Tibial artery (tissue), 4 donors: Measurements from ENCODE around the gene SCRN1.

ENCODE experiments used
- DNase-seq, 2 donors: peaks; one replicate each; pipeline ENCODE4 v3.0.0-alpha.2; 2019
- H3K27ac ChIP-seq, 2 donors: fragments of 200-600 bp; sonication (generic) in 1 of 2; 1 replicate in 1 of 2; 2 replicates in 1 of 2; pipeline ENCODE4 v1.5.1; 2018 to 2019; ENCODE audit warnings: mild to moderate bottlenecking in 1 of 2
- H3K27me3 ChIP-seq, 2 donors: fragments of 200-600 bp; sonication (generic) in 1 of 2; one replicate each; pipeline versions ENCODE4 v1.5.1 to v1.6.0; 2016 to 2019
- H3K36me3 ChIP-seq, 3 donors: fragments of 200-600 bp; sonication (generic) in 2 of 3; one replicate each; pipeline ENCODE4 v1.5.1; 2016 to 2019; ENCODE audit warnings: mild to moderate bottlenecking in 2 of 3
- H3K4me1 ChIP-seq, 4 donors: fragments of 200-600 bp; sonication (generic) in 2 of 4; 1 replicate in 3 of 4; 2 replicates in 1 of 4; pipeline ENCODE4 v1.5.1; 2016 to 2019
- H3K4me3 ChIP-seq, 2 donors: fragments of 200-600 bp; sonication (generic) in 1 of 2; 1 replicate in 1 of 2; 2 replicates in 1 of 2; pipeline ENCODE4 v1.5.1; 2018 to 2019; ENCODE audit warnings: mild to moderate bottlenecking in 2 of 2
- H3K9me3 ChIP-seq, 3 donors: fragments of 200-600 bp; sonication (generic) in 1 of 3; one replicate each; pipeline ENCODE4 v1.5.1; 2016 to 2019
- intact Hi-C: fragments of 100-400 bp; cut with DNase I; formaldehyde crosslinking; loops from one replicate; pipeline ENCODE4 v1.15.0; 2023; ENCODE audit warnings: low total_unique reads
- TF ChIP-seq, protein P1 (sequence below), 2 experiments: fragments of 200-600 bp in 1 of 2; fragments of 450-650 bp in 1 of 2; IDR thresholded peaks; one replicate each; pipeline ENCODE4 v1.5.1; 2017 to 2019; ENCODE audit warnings: antibody characterized with exemption in 2 of 2, mild to moderate bottlenecking in 1 of 2, moderate library complexity in 1 of 2

SCRN1 gene

DNA sequence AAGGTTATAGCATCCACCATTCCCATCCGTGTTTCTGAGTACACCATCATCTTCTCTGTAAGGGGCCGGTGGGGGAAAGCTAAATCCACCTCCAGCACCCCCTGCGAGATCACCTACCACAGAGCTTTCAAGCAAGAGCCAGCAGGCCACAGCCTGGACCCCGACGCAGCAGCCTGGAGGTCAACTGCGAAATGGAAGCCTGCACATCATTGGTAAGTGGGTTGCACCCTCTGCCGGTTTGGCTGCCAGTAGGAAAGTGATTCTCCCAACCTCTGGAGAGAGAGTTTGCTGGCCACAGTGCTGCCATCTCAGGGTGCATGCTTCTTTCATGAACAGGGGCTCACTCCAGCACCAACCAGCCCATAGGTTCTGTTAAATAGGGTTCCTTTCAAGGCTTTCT, 101.6 kb downstream of the SCRN1 start:
- Histone ChIP-seq H3K27ac (no peak overlapping the region), H3K4me1 (peaks cover 0 to 22% (median 5%) of the 10 kb centered on the region in 4 donors), H3K36me3 (peaks cover 0 to 32% (median 16%) of the 10 kb centered on the region in 3 donors), H3K9me3 (no peaks in the 10 kb centered on the region), H3K27me3 (no peaks in the 10 kb centered on the region), H3K4me3 (no peak overlapping the region)
- intact Hi-C loops: no loop called here
- TF ChIP-seq, protein P1, sequence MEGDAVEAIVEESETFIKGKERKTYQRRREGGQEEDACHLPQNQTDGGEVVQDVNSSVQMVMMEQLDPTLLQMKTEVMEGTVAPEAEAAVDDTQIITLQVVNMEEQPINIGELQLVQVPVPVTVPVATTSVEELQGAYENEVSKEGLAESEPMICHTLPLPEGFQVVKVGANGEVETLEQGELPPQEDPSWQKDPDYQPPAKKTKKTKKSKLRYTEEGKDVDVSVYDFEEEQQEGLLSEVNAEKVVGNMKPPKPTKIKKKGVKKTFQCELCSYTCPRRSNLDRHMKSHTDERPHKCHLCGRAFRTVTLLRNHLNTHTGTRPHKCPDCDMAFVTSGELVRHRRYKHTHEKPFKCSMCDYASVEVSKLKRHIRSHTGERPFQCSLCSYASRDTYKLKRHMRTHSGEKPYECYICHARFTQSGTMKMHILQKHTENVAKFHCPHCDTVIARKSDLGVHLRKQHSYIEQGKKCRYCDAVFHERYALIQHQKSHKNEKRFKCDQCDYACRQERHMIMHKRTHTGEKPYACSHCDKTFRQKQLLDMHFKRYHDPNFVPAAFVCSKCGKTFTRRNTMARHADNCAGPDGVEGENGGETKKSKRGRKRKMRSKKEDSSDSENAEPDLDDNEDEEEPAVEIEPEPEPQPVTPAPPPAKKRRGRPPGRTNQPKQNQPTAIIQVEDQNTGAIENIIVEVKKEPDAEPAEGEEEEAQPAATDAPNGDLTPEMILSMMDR (IDR thresholded peaks at IDR 0.05): no peak
- no peak for DNase-seq

DNA sequence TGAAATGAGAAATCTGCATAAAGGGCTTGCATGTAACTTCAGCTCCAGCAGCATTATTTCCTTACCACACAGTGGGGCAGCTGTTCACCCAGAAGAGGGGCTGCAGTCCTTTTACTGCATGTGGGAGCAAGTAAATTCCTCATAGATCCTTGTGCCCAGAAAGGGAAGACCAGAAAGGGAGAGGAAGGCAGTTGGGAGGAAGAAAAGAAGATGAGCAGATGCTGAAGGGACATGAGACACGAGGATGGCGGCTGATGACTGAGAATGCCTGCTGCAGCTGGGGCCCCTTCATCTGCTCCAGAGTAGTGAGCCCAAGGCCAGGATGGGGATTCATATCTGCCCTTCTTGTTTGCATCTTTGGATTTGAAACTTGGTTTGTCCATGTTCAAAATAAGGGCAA, 102.8 kb downstream of the SCRN1 start:
- Histone ChIP-seq H3K36me3 (peaks cover 0 to 26% (median 16%) of the 10 kb centered on the region in 3 donors), H3K27me3 (no peaks in the 10 kb centered on the region), H3K4me1 (peaks cover 0 to 22% (median 5%) of the 10 kb centered on the region in 4 donors), H3K4me3 (no peak overlapping the region), H3K9me3 (no peaks in the 10 kb centered on the region), H3K27ac (no peak overlapping the region)
- intact Hi-C loops: no loop called here
- DNase-seq: no peak
- TF ChIP-seq, protein P1 (IDR thresholded peaks at IDR 0.05): no peak

DNA sequence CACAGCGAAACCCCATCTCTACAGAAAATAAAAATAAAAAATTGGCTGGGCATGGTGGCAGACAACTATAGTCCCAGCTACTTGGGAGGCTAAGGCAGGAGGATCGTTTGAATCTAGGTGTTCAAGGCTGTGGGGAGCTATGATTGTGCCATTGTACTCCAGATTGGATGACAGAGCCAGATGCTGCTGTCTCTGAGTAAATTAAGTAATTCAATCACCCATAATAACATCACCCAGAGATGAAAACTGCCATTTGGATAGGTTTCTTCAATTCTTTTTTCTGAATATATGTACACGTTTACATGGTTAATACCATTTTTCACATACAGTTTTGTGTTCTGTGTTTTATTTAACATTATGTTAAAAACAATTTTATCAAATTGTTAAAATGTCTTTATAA, 104.0 kb downstream of the SCRN1 start:
- H3K4me1 ChIP-seq: peaks cover 0 to 22% (median 5%) of the 10 kb centered on the region in 4 donors
- TF ChIP-seq, protein P1 (IDR thresholded peaks at IDR 0.05): no peak
- no peak overlapping the region for H3K27ac ChIP-seq
- no peaks in the 10 kb centered on the region for H3K27me3 ChIP-seq
- intact Hi-C loops: no loop called here
- no peak for DNase-seq
- no peak overlapping the region for H3K4me3 ChIP-seq
- no peaks in the 10 kb centered on the region for H3K9me3 ChIP-seq
- peaks cover 0 to 17% (median 16%) of the 10 kb centered on the region in 3 donors for H3K36me3 ChIP-seq

DNA sequence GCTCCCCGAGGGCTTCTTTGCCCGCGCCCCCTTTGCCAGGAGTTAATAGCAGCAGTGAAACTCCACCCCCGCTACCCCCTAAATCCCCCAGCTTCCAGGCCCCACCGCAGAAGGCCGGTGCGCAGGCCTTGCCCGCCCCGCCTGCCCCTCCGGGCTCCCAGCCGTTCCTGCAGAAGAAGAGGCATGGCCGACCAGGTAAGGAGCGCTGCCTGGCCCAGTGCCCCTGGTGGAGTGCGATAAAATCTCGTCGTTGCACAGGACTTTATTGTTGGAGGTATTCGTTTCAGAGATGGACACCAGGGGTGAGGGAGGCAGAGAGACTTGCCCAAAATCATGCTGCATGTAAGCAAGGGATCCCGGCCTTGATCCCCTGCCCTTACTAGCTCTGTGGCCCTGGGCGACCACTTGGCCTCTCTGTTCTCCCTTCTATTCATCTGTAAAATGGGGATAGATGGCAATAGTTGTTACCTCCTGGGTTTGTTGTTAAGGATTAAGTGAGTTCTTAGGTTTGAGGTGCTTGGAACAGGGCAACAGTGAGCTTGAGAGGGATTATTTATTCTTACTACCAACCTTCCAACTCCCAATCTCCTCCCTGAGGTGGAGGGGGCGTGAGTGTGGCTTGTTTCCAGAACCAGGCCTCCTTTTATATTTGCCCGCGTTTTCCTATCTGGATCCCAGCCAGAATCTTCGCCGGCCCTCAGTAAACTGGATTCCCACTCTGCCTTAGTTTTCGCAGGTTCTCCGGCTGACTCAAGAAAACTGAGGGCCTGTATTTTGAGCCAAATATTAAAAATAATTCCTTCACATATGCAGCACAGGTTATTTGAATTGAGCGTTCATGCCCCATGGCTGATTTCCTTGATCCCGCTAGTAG, 105.0 kb downstream of the SCRN1 start:
- no peak for DNase-seq
- TF ChIP-seq, protein P1 (IDR thresholded peaks at IDR 0.05): no peak
- H3K4me3 ChIP-seq: peak overlapping the region; percentile 51 to 53

DNA sequence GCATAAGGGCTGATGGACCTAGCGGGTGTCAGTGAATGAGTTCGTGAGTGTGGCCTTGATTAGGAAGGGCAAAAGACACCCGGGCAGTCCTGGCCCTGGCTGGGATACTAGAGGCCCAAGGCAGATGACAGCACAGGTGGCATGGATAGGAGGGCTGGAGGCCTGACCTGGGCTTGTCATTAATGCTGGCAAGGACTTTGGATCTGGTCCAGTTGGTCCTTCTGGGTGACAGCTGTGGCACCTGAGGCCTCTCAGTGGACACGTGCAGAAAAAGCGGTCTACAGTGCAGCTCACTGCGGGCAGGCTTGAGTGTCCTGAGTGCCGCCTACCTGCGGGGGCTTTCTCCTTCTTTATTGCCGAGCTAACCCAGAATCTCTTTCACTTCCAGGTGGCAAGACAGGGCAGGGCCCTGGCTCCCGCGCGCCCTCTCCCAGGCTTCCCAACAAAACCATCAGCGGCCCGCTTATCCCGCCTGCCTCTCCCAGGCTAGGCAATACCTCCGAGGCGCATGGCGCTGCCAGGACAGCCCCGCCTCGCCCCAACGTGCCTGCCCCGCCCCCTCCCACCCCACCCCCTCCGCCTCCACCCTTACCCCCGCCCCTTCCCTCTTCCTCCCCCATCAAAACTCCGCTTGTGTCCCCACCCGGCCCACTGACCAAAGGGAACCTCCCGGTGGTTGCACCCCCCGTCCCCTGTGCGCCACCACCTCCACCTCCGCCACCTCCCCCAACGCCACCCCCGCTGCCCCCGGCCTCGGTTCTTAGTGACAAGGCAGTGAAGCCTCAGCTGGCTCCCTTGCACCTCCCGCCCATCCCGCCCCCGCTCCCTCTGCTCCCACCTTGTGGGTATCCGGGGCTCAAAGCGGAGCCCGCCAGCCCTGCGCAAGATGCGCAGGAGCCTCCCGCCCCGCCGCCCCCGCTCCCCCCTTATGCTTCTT, 105.9 kb downstream of the SCRN1 start:
- intact Hi-C loops: no loop called here
- Histone ChIP-seq H3K4me3 (peak overlapping the region; percentile 51 to 53), H3K27ac (peak overlapping the region; percentile 36 to 37), H3K36me3 (peaks cover 0 to 5% (median 4%) of the 10 kb centered on the region in 3 donors), H3K9me3 (no peaks in the 10 kb centered on the region), H3K27me3 (no peaks in the 10 kb centered on the region), H3K4me1 (peaks cover 0 to 30% (median 8%) of the 10 kb centered on the region in 4 donors)
- DNase-seq: no peak
- TF ChIP-seq, protein P1 (IDR thresholded peaks at IDR 0.05): no peak

More for the DNA sequence above, 105.0 kb downstream of the SCRN1 start:
- Histone ChIP-seq H3K36me3 (peaks cover 0 to 10% (median 9%) of the 10 kb centered on the region in 3 donors), H3K9me3 (no peaks in the 10 kb centered on the region), H3K27ac (peak overlapping the region in 1 of 2 donors; percentile 36), H3K27me3 (no peaks in the 10 kb centered on the region), H3K4me1 (peaks cover 0 to 27% (median 7%) of the 10 kb centered on the region in 4 donors)
- intact Hi-C loops: no loop called here
